Stimulated activated CD8-positive, alpha-beta memory T cell treated with anti-CD3 and anti-CD28 coated beads, Interleukin-12 subunit alpha, Interleukin-12 subunit beta, amount 100 ng/mL, for 1 hour (primary cell): ENCODE measurements around the gene ANKS1B.

Experiments
- DNase-seq: peaks from one replicate; pipeline ENCODE4 v3.0.0-alpha.2; 2020; ENCODE audit warnings: low read depth

The ANKS1B gene

DNA sequence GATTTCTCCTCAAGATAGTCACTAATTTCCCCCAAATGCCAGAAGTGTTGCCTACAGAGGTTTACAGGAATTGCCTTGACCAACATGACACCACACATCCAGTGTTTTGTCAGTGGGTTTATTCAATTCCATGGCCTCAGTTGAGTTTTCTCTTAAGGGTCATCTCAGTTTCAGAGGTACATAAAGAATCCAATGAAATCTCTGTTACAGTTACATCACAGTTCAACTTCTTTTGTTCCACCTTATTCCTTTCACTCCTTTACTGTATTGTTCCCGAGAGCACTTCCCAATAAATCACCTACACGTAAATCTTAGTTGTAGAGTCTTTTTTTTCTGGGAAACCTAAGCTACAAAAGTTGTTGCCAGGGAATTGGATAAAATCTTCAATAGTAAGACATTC is 410.8 kb downstream of the ANKS1B start:
- no peak for DNase-seq

DNA sequence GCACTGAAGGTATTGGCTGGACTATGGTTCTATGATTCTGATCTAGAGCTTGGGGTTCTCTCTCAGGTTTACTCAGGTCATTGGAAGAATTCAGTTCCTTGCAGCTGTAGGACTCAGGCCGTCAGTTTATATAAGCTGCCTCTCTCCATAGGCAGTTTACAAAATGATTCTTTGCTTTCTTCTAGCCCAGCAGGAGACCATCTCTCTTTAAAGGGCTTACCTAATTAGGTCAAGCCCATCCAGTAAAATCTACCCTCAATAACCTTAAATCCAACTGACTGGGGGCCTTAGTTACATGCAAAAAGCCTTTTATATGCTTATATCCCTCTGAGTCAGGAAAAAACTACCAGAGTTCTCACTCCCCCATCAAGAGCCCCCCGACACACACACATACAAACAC is 417.7 kb downstream of the ANKS1B start:
- no peak for DNase-seq

DNA sequence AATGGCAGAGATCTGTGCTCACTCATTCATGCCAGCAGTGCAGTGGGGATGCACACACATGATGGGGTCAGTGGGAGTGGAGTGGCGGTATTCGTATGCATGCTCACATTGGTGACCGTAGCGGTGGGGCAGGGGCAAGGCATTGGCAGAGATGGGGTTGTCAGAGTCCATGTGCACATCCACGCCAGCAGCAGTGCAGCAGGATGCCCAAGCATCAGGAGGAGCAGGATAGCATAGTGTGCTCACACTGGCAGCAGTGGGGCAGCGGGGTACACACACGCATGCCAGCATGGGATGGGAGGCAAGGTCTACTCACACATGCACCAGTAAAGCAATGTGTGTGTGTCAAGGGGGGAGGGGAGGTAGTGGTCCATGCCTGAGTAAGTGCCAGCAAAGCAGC is 426.6 kb downstream of the ANKS1B start:
- no peak for DNase-seq

DNA sequence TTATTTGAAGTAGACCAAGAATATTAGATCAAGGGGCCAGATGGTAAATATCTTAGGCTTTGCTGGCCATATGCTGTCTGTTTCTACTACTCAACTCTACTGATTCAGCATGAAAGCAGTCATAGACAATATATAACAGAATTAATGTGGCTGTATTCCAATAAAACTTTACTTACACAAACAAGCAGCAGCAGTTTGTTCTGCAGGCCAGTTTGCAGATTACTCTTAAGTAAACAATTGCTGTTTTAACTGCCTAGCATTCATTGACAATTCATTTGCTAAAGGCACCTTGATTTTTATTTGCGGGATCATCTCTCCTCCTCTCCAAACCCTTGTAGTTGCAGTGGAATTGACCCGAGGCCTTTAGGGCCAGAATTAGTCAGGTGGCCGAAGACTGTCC is 431.3 kb downstream of the ANKS1B start:
- DNase-seq, result no peak

DNA sequence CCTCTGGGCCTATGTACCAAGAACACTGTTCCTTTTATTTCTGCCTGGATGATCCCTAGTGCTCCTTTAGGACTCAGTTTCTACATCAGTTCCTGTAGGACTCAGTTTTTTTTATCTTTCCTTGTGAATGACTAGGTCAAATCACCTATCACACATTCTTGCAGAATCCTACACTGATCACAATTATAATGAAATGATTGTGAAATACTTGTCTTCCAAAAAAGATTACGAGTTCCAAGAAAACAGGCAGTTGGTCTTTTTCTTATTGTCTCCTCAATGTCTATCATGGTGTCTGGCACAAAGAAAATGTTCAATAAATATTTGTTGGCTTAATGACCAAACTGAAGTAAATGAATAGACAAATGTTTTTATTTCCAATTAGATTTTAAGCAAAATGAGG is 432.7 kb downstream of the ANKS1B start:
- DNase-seq, result no peak

DNA sequence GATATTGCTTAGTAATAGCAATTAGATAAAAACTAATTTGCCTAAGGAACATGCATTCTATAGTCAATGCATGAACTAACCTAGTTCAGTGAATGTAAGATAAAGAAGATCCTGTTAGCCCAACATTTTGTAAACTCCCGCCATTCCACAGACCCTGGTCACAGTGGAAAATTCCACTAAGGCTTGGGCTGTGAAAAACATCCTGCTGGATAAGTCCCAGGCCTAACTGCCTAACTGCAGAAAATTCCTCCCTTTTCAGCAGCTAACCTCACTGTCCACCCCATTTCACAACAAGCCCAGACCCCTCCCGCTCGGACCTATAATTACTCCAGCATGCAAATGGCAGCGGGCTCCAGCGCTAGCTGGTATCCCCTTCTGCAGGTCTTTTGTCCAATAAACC is 435.1 kb downstream of the ANKS1B start:
- no peak for DNase-seq

DNA sequence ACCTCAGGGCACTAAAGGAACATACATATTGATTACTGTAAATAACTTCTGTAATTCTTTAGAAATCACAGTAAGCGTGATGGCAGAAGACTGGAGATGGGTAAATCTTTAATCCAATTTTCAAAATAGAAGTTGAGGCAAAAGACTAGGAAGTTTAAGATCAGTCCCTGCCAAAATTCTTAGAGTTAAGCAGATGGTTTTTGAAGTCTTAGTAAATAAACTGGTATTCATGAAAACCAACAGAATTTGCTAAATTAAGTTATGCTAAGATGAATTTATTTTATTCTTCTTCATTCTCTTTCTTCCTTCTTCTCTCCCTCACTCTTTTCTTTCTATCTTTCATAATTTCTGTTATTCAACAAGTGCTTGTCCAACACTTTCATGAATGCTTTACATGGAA is 435.5 kb downstream of the ANKS1B start:
- DNase-seq, result no peak

DNA sequence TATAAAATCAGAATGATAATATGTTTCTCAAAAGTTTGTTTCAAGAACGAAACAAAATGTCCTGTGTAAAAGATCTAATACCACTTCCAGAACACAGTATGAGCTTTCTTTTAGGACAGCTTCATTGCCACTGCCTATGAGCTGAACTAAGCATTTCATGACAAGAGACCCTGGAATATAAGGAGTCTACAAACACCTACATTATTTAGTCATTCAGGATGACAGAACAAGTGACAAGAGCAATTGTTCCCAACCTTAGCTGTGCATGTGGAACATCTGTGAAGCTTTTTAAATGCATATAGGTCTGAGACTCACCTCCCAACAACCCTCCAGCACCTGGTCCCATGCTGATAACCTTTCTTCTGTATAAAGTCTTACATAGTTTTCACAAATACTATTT is 440.3 kb downstream of the ANKS1B start:
- DNase-seq, result no peak

DNA sequence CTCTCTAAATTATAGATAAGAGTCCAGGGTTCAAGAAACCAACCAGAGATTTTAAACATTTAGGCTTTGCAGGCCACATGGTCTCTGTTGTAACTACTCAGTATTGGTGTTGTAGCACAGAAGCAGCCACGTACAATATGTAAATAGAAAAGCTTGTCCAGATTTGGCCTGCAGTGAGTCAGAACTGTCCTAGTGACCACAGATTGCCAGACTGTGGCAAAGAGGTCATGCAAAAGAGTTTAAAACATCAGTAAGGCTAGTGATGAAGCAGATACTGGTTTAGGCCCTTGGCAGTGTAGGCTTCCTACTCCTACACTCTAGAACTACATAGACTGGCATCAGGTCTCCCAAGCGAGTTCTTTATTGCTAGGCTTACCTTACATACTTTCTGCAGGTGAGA is 454.8 kb downstream of the ANKS1B start:
- DNase-seq, result no peak

DNA sequence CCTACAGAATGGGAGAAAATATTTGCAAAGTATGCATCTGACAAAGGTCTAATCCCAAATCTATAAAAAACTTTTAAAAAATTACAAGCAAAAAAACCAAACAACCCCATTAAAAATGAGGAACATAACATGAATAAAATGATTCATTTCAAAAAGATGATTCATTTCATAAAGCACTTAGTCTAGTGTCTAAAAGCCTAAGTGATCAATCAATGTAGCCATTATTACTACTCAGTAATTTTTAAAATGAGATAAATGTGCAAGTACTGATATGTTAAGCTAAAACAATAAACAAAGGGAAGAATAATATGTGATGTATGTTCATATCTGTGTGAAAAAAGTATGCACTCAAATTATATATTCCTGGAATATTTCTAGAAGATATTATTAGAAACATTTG is 456.3 kb downstream of the ANKS1B start:
- no peak for DNase-seq

DNA sequence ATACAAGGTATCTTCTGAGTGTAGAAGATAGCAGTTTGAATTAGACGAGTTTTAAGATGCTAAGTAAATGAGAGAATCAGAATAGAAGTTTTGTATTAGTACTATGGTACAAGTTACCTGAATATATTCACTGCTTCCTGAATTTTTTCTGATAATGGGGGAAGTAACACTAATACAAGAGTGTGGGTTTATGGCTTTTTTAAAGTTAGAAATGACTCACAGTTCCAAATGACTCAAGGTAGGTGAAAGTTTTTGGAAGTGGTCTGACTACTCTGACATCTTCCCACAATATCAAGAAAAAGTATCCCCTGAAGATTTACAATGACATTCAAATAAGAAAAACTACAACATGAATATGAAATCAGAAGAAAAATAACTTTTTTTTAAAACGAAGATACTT is 460.9 kb downstream of the ANKS1B start:
- no peak for DNase-seq

DNA sequence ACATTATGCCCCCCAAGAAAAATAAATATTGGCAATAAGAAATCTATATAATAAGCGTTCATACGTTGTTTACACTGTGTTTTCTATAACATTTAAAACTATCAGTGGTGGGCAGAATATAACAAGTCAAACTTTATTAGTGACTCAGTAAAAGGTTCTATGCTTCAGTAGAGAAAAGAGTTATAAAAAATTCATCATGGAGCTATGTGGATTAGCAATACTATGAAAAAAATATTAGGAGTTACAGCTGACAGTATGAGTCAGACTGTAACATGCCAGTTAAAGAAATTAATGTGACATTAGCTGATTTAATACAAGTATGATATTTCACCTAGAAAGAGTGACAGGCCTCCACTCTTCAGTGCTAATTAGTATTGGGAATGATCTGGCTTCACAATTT is 462.3 kb downstream of the ANKS1B start:
- no peak for DNase-seq

DNA sequence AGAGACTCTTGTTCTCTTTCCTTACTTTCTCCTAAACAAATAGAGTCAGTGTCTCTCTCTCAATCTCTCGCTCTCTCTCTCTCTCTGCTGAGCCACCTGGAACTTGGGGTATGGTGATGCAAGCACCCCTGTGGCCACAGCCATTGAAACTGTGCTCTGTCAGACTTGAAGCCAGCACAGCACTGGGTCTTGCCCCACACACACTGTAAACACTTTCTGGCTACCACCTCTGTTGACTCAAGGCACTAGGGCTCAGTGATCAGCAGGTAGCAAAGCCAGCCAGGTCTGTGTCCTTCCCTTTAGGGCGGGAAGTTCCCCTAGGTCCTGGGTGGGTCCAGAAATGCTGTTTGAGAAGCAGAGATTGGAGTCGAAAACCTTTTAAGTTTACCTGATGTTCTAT is 463.1 kb downstream of the ANKS1B start:
- no peak for DNase-seq

DNA sequence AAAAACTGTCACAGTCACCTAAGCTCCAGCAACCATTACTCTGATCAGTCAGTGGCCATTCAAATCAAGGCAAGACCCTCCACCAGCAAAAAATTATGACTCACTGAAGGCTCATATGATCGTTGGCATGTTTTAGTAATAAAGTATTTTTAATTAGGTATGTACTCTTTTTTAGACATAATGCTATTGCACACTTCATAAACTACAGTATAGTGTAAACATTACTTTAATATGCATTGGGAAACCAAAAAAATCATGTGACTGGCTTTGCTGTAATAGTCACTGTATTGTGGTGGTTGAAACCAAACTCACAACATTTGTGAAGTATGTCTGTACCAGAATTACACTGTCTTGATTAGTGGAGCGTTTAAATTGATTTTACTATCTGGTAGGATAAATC is 471.7 kb downstream of the ANKS1B start:
- DNase-seq, result no peak

DNA sequence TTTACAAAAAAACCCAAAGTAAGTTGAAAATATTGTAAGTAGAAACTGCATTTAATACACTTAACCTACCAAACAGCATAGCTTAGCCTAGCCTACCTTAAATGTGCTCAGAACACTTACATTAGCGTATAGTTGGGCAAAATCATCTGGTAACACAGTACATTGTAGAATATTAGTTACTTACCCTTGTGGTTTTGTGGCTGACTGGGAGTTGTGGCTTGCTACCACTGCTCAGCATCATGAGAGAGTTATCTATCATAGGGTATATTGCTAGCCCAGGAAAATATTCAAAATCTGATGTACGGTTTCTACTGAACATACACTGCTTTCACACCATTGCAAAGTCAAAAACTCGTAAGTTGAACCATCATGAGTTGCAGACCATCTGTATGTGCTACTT is 478.9 kb downstream of the ANKS1B start:
- no peak for DNase-seq

DNA sequence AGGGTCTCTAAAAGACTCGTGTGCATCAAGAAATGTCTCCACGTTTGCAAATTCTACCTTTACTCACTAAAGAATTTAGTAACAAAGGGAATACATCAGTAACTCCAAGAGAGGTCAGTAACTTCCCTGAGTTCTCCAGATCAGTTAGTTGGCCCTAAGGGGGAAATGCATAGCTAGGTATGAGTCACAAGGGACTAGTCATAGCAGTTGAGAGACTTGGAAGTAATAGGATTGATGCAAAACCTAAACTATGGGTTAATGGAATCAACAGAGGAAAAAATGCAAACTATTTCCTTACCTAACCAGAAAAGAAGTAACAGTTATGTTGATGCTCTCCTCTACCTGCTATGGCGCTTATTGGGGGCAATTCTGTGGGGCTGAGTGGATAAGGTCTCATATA is 486.0 kb downstream of the ANKS1B start:
- no peak for DNase-seq

DNA sequence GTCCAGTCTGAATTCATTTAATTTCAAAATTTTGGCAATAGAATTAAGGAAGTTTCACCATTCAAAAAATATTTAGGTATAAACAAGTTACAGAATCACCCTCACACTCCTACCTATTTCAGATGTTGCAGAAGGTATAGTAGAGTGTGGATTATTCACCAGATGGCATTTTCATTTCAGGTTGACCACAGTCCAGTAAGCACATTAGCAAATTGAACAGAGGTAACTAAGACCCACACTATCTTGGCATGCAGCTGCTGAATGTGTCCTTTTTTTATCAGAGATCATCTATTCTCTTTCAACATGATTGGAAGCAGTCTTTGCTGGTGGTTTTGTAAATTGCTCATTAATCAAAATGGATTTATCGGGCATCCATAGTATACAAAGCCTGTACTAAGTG is 488.9 kb downstream of the ANKS1B start:
- no peak for DNase-seq

DNA sequence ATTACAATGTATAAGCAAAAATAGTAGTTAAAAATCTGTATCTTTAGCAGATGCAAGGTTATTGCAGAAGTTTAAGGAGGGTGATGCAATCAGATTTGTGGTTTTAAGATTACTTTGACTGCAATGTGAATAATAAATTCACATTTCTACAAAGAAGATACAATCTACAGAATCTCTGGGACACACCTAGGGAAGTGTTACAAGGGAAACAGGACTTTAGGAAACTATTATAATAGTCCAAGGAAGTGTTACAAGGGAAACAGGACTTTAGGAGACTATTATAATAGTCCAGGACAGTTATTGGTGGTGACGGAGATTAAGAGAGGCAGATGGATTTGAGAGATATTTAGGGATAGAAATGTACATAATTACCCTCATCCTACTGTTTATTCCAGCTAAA is 491.5 kb downstream of the ANKS1B start:
- no peak for DNase-seq

DNA sequence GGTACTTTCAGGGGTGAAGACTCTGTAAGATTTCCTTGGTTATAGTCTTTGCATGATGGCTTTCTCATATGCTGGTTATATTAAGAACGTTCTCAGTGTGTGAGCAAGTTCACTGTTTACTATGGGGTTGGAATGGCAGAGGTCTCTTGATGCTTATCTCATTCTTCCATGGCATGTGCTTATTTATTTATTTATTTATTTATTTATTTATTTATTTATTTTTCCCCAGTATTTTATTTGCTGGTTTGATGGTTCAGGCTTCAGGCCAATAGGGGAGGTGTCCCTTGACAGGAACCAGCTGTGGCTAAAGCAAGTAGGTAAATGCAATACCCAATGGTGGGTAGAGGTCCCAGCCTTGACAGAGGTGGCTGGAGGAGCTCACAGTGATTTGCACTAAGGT is 498.5 kb downstream of the ANKS1B start:
- no peak for DNase-seq

DNA sequence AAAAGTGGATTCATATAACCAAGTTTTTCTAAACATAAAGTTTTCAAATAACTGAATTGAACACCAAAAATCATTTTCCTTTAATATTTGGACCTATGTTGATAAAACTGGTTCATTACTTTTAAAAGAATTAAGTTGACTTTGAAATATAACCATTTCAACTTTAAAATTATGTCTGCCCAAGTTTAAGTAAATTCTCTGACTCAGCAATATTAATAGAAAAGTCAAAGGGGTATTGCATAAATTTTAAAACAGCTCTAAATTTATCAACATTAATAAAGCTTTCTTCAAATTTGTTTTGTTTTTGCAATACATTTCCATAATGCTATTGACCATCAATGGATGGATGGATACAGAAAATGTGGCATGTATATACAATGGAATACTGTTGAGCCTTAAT is 505.6 kb downstream of the ANKS1B start:
- no peak for DNase-seq

DNA sequence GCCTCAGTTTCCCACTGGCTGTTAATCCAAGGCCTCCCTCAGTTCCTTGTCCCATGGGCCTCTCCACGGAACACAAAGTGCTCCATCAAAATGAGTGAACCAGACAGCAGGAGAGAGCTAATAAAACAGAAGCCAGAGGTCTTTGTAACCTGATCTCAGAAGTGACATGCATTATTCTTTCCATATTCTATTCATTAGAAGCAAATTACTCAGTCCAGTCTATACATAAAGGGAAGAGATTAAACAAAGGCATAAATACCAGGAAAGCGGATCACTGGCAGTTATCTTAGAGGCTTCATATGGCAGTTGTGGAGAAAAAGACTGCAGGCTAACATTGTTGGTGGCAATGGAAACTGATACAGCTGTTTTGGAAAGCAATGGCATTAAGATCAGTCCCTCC is 507.8 kb downstream of the ANKS1B start:
- DNase-seq, result no peak

DNA sequence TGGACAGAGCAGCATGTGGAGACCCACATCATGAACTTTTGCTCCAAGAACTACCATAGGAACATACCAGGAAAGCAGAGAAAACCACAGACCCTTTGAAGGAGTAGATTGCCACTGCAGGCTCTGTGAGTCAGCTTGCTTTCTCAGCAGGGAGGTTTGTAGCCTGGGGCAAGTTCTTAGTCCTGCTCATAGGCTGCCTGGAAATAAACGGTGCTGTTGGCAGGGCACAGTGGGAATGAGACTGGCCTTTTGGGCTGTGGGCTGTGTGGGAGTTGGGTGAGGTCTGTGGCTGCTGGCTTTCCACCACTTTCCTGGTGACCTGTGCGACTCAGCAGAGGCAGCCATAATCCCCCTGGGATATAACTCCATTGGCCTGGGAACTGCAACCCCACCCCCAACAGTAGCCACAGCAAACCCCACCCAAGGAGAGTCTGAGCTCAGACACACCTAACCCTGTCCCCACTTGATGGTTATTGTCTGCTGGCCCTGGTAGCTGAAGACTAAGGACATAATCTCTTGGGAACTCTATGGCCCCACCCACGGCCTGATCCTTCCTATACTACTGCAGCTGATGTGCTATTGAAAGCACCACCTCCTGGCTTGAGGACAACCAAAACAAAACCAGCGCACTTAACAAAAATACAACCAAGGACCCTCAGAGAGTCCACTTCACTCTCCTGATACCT is 529.2 kb downstream of the ANKS1B start:
- no peak for DNase-seq

DNA sequence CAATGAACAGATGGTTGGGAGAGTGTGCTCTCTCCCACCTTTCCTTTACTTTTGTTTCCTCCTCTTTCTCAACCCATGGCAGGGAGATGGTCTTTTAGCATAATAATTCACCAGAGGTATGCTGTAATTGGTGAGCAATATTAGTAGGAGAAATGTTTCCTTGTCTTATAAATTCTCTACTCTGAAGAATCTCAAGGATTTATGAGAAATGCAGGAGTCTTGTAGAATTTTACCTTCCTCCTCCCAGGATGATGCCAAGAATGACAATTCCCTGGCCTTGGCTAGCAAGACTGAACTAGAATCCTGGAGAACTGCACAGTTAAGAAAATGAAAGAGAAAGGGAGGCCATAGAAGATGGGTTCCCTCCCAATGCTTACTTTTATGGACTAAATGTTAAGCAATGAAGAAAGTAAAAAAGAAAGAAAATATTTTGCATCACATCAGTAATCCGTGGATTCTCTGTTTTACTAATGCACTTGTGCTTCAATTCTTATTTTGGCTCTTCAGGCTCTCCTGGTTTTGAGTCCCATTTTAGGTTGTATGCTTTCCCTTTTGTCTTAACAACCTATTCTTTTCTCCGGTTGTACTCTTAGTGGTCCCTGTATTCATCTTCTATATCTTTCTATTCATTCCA is 530.1 kb downstream of the ANKS1B start:
- no peak for DNase-seq

DNA sequence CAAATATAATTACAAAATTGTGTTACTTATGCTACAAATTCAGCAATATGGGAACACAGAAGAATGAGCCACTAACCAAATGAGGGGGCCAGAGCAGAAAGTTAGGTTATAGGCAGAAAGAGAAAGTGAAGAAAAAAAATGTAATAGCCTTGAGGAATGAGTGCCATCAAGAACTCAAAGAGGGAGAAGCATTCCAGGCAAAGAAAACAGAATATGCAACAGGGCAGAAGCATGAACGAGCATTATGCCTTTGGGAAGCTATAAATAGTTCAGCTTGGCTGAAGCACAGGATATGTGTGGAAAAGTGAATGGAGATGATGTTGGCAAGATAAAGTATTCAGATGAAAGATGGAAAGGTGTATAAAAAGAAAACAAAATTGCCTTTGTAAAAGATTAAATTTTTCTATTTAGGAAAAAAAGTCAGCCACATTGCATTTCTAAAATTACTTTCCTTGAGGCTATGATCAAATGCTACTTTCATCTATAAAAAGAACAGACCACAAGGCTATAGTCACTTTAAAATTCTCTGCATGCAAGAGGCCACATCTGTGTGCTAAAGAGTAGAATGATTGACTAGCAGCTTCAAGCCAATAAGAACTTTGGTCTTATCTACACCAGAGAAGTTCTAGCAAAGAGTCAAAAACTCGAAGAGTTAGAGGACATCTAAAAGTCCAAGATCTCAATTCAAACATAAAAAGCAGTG is 530.7 kb downstream of the ANKS1B start:
- DNase-seq, result no peak
